ENCODE results near the gene NTN3. TPM values are rescaled to one million over a fixed set of nuclear protein-coding genes. Genes with fewer than 3 reads are reported as not detected.

The NTN3 gene
- total and polyA plus RNA-seq, 2 of the 4 experiments (the other 2 are of a cell fraction), result 0.18 to 0.38 TPM

GRCh38 chr16:2498531-2499253, 27.6 kb downstream of the NTN3 start:
- Histone ChIP-seq H2AFZ (replicated peaks; ENCODE audit: low read length, poor library complexity) (no peak overlapping the region), H3K36me3 (ENCODE audit: control insufficient read depth, insufficient read depth, low read length) (peaks cover 19% of the 10 kb centered on the region; the same call in 1 of the 2 replicates), H3K27ac (ENCODE audit: insufficient read depth, low read length) (no peak overlapping the region), H4K8ac (ENCODE audit: low read depth in 2 of 2, low read length in 2 of 2) (no peak overlapping the region), H3K18ac (ENCODE audit: low read depth, low read length) (no peak overlapping the region), H3K4ac (ENCODE audit: low read depth, low read length) (no peak overlapping the region), H2AK9ac (replicated peaks; ENCODE audit: low read depth, low read length, poor library complexity) (no peak overlapping the region), H4K20me1 (ENCODE audit: insufficient read depth, low read length) (peaks cover 18% of the 10 kb centered on the region), H2BK20ac (ENCODE audit: low read depth, low read length) (no peak overlapping the region), H4K5ac (ENCODE audit: low read depth, low read length) (no peak overlapping the region), H3K27me3 (ENCODE audit: control insufficient read depth, insufficient read depth, low read length) (no peaks in the 10 kb centered on the region), H3K56ac (ENCODE audit: extremely low read depth, insufficient read depth, low read length) (no peak overlapping the region), H3K23ac (ENCODE audit: low read depth, low read length) (no peak overlapping the region), H3K4me1 (ENCODE audit: control insufficient read depth, insufficient read depth, low read length) (peaks cover 9% of the 10 kb centered on the region), H2BK120ac (ENCODE audit: low read depth, low read length) (no peak overlapping the region), H2BK5ac (ENCODE audit: low read depth, low read length, poor library complexity, severe bottlenecking) (no peak overlapping the region), H2AK5ac (ENCODE audit: low read depth, low read length) (no peak overlapping the region), H3K9me3 (ENCODE audit: control insufficient read depth, insufficient read depth, low read length) (no peaks in the 10 kb centered on the region), H3K4me2 (ENCODE audit: low read depth, low read length) (no peak overlapping the region), H2BK15ac (ENCODE audit: low read depth, low read length) (no peak overlapping the region), H3K4me3 (ENCODE audit: insufficient read depth, low read depth, low read length) (no peak overlapping the region), H3K9me1 (ENCODE audit: insufficient read depth, low read length) (no peaks in the 10 kb centered on the region), H3K9ac (ENCODE audit: low read depth, low read length) (no peak overlapping the region), H4K91ac (ENCODE audit: insufficient read depth, low read depth, low read length) (no peak overlapping the region), H3K79me1 (ENCODE audit: low read depth in 1 of 2, low read length in 2 of 2) (peaks cover 3 to 22% of the 10 kb centered on the region in 2 experiments; a peak in 3 of 4 replicates), H3K14ac (replicated peaks; ENCODE audit: low read depth, low read length) (no peak overlapping the region)
- no peak for ATAC-seq (ENCODE audit: low read depth)
- BruUV-seq (replicated peaks), result no TSS peak
- no peak for TF ChIP-seq RAD21 (IDR thresholded peaks at IDR 0.05; ENCODE audit: low read length)
- no peak for TF ChIP-seq ELK1 (IDR thresholded peaks at IDR 0.05; ENCODE audit: borderline replicate concordance, low read depth, low read length)
- no peak for TF ChIP-seq USF2 (IDR thresholded peaks at IDR 0.05; ENCODE audit: low read depth, low read length)
- TF ChIP-seq CTCF (conservative IDR thresholded peaks at IDR 0.05; ENCODE audit: low read depth, low read length), result no peak
- no peak for TF ChIP-seq MXI1 (IDR thresholded peaks at IDR 0.05; ENCODE audit: borderline replicate concordance, low read depth, low read length)
- TF ChIP-seq BHLHE40 (IDR thresholded peaks at IDR 0.05; ENCODE audit: low read depth, low read length), result no peak
- no peak for TF ChIP-seq SMC3 (IDR thresholded peaks at IDR 0.05; ENCODE audit: low read depth, low read length)
- DNase-seq, result no peak
- ChIA-PET POLR2A (ENCODE audit: unreplicated experiment) (no interaction called here), CTCF (no interaction called here)
- intact Hi-C loops (cut with micrococcal nuclease), result no loop called here
- dilution Hi-C loops (cut with HindIII; ENCODE audit: low sequenced_read_pairs, unreplicated experiment), result no loop called here
- WGBS, 2 experiments (ENCODE audit: extremely low coverage in 2 of 2, insufficient read length in 1 of 2), result 91% methylated on average over 5 of the region's 15 CpGs; no CpG with 5 or more reads in 1 of the 2 experiments
- in situ Hi-C loops (cut with MboI; ENCODE audit: low sequenced_read_pairs), result loop anchor here (5.0 kb wide), 1 partner anchor 156 kb away; the partner anchor contains the start of gene ABCA3

Data from IMR-90 (cell line).